HG02610 (cell line): ENCODE results near the gene UBE2H.
"Not testable (repeated sequence)": the region's sequence is repeated elsewhere in the genome, so short reads cannot be mapped to it uniquely, and the experiment has no call there.

Experiments used
- ATAC-seq: cut with Tn5 transposase; IDR thresholded peaks from one replicate; pipeline ENCODE4 v1.9.1; 2021; ENCODE audit warnings: mild to moderate bottlenecking, moderate library complexity; ENCODE audit not compliant: unreplicated experiment

UBE2H gene

DNA sequence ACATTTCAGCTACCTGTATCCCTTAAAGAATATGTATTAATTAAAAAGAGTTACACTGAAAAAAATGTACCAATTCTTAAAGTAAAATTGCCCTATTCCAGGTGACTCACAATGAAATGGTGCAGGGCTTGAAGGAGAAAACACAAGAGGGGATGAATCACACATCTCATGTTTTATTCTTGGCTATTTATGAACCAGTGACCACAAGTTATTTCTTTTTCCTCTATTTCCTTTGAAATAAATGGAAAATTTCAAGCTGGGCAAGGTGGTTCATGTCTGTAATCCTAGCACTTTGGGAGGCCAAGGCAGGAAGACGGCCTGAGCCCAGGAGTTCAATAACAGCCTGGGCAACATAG is 106.8 kb downstream of the UBE2H start:
- ATAC-seq, result no peak

DNA sequence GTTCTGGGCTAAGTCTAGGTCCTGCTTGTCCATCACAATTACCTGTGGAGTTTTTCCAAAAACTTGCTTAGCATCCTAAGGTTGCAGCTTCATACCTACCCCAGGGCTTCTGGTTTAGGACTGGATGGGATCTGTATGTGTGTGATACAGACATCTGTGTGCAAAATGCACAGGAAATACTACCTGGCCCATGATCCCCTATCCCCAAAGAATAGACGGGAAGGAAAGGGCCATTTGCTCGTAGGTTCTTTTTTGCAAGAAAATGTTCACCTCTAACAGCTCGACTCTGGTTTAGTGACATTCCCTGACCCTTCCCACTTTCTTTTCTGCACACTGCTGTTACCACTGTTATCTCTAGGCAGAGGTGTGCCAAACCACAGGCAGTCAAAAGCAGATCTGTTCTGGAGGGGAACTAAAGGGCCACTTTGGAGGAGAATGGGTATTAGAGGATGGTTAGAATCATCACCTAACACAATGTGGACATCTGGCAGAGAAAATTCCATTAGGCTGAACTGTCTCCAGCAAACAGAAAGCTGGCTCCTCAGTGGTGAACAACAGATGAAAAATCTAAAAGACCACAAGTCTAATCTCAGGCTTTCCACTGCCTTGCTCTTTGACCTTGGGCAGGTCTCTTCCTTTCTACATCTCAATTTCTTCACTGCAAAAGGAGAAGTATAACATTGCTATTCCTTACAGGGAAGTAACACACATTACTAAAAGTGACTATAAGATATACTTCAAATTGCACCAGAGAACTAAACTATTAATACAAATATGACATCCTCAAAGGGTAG is 107.4 kb downstream of the UBE2H start:
- no peak for ATAC-seq

DNA sequence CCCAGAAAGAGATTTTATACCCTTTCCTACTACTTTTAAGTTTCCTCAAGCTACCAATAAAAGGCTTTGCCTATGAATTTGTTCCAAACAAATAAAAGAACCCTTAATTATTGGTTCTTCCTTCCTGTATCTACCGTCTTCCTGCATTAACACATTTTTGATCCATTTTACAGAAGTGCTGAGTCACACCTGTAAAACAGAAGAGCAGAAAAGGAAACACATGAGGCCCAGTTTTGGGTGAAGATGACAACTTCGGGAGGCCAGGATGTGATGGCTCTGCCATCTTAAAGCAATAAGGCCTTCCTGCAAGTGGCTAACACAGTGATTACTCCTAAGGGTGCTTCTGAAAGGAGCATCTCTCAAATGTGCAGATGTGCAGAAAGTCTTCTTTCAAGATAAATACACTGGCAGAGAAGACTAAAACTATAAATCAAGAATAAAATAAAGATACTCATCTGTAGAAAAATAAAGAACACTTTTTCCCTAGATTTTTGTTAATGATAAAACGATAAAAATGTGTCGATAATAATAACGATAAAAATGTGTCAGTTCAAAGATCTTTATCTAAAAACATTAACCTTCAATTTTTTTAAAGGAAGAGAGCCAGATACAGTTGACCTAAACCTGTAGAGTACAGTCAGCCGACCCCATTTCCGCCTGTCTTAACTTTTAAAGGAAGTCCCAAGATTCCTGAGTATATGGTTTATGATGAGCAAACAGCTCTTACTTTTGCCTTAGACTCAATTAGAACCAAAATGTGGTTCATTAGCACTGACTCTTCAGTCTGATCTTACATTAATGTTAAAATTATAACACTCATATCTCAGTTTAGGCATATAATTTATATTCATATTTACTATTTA is 108.6 kb downstream of the UBE2H start:
- no peak for ATAC-seq

DNA sequence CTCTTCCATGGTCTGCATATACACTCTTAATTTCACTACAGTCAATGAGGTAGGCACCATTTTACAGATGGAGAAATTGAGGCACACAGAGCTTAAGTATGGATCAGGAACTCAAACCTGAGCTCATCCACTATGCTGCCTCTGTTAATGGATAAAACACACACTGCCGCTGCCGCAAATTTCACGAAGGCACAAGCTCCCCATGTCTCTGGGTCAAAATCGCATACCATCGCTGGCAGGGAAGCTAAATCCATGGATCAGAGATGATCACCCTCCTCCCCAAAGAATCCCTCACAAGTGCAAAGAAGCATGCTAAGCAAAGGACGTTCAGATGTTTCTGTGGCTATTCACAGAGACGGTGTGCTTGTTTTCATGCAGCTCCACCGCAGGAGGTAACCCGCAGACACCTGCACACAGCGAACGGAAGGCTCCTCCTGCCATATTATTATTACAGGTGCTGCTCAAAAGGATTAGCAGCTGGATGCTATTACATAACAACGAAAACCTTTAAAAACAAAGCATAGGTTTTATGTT is 109.3 kb downstream of the UBE2H start:
- no peak for ATAC-seq

DNA sequence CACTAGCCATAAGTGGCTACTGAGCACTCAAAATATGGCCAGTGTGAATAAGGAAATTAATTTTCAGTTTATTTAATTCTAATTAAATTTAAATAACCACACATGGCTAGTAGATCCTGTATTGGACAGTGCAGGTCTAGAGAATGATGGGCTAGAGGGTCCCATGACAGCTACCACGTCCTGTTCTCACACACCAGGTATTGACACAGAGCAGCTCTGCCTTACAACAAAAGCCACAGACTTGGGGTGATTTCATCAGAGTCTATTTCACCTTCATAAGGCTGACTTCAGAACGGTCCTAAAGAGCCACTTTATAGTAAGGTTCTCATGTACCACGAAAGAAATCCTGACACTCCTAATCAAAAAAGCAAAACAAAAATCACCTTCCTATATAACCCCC is 111.3 kb downstream of the UBE2H start:
- no peak for ATAC-seq

DNA sequence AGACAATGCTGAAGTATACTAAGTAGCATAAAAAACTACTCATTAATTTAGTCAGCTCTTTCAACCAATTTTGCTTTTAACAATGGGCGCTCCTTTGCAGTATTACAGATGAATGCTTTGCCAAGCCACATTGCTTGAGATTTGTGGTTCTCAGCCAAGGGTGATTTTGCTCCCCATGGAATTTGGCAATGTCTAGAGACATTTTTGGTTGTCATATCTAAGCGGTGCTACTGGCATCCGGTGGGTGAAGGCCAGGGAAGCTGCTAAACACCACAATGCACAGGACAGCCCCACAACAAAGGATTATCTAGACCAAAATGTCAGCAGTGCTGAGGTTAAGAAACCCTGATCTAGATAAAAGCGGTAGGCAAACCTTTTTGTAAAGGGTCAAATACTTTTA is 112.0 kb downstream of the UBE2H start:
- ATAC-seq, result no peak

DNA sequence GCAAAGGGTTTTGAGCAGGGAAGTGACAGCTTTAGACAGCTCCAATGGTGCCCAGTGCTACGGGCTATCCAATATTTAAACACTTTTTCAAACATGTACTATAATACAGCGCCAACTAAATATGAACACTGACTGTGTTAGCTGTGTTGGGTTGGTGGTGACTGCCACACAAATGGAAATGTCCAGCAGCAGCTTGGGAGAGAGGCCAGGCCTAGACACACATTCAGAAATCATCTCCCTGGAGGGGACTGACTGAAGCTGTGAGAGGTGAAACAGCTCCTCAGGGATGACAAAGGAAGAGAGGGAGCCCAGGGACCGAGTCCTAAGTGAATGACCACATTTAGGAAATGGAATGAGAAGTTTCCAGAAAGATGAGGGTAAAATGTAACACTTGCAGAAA is 115.8 kb downstream of the UBE2H start:
- no peak for ATAC-seq

DNA sequence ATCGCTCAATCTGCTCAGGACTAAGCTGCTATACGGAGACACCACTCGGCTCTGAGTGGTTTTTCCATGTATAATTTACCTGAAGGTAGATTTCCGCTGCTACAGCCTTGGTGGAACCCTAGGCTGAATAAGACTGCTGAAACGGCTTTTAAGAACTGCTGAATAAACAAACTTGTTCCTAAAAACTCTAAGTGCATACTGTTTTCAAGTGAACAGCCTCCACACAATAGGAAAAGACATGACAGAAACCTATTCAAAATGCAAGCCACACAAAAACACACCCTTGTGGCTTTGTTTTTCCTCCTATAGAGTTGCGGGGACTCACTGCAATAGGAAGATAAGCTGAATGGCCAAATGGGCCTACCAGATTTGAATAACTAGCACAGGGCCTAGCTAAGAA is 117.2 kb downstream of the UBE2H start:
- no peak for ATAC-seq

DNA sequence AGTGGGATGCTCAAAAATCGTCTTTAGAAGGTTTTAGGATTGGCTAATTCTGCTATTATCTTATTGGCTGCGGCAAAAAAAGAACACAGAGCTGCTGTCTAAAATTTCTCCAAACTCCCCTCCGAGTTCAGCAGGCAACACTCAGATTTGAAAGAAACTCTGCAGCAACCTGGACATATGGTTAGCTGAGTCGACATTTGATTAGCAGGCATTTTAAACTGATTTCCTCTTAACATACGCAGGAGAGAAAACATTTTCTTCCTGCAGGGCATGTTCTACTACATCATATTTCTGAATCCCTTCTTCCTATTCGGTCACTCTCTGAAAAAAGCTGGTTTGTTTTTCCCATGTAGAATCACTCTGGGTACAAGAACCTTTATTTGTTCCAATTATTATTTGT is 119.4 kb downstream of the UBE2H start:
- ATAC-seq, result not testable (repeated sequence)

DNA sequence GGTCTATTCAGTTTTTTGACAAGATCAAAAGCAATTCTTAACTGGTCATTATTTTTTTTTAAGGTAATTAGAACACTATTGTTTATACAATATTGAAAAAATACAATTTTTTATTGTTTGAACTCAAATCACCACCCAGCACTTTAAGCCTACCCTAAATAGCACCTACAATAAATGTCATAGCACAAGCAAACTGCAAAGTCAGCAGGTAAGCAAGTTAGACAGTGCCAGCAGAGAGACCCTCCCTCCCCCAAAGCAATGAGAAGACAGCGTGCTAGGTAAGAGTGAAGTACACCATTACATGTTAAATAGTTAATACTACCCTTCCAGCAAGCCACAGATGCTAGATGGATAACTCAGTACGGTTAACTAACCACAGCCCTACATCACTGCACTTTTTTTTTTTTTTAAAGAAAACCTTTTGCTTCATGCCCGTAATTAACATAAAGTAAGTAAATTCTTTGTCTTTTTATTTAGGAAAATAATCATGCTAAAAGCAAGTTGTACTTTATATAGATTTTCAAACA is 120.0 kb downstream of the UBE2H start:
- no peak for ATAC-seq

DNA sequence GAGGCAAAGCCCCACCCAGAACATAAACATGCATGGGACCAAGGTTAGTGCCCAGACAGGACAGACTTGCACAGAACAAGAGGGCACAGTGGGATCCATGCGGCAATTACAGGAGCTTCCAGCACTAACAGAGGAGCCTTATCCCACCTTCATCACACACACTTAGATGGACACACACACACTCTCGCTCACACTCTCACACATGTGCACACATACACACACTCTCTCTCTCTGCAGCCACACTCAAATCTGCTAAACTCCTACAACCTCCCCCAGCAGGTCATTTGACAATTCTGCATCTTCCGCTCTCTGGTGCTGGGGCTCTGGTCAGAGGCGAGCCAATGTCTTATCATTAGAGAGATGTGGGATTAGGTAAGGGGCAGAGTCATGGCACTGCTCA is 120.5 kb downstream of the UBE2H start:
- no peak for ATAC-seq

DNA sequence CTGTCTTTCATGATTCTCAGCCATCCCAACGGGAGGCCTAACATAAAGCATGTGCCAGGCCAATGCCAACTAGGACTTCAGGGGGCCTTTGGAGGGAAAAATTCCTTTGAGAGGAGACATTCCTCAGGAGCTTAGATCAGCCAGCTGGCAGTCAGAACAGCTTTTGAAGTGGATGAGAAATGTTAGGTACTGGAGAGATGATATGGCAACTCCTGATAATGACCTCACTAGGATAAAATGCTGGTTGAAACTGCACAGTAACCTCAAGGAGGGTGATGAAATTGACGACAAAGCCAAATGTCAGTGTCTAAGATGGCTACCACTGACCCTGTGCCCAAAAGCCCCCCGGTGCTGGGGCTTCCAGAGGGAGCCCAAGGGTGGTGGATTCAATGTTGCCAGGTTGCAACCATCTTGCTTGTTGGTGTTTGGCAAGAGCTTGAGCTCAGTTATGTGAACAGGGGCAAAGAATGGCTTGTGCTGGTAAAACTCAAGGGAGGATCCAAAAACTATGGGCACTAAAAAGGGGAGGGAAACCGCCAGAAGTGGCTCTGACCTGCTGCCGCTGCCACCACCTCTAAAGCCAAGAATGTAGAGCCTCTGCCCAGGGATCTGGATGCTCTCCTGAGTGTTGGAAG is 121.2 kb downstream of the UBE2H start:
- ATAC-seq, result no peak

DNA sequence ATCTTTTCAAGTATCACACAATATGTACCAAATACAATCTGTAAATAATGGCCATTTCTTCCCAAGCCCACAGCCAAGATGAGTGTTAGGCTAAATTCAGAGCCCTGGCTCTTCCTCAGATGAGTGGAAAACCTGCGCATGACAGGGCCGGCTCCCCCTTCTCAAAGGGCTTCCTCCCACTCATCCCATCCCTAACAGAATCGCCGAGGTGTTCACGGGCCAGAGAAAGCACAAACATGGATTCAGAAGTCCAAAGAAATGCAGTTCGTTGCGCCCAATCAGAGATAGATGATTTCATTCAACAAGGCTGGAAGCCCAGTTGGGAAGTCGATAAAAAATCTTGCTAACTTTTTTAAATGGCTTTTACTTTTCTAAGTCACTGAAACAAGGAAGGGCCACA is 121.8 kb downstream of the UBE2H start:
- ATAC-seq, result no peak

DNA sequence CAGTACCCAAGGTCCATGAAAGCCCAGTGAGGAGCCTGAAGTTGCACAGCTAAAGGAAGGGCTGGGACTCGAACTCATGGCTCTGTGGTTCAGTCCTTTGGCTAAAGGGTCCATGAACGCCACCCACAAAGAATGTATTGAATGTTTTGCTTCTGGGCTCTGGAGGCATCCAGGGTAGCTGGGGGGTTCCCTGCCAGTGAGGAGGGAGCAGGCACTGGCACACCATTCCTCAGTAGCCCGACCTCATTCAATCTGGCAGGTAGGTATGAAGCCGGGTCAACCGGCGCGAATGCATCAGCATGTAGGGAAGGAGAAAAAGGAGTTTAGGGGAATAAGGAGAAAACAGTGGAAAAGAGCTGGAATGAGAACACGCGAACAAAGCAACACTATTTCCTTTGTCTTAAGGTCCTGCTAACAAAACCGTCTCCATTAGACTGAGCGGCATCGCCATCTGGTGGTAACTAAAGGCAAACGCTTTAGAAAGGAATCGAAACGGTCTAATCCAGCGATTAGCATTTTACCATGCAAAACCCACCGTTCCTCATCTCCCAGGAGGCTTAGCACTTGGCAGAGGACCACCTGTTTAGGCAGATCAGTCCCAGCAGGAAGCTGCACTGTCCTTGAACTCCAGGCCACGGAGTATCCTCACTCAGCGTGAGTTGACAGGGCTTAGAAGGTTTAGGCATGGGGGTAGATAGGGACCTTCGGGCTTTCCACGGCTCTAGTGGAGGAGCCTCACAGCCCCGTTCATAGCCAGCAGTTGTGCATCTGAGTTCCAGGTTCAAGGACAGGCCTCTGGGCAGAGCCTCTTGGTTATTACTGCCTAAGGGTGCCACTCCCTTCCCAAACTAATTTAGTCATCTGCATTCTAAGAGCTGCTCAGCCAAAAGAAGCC is 122.8 kb downstream of the UBE2H start:
- peak; percentile 36 for ATAC-seq

DNA sequence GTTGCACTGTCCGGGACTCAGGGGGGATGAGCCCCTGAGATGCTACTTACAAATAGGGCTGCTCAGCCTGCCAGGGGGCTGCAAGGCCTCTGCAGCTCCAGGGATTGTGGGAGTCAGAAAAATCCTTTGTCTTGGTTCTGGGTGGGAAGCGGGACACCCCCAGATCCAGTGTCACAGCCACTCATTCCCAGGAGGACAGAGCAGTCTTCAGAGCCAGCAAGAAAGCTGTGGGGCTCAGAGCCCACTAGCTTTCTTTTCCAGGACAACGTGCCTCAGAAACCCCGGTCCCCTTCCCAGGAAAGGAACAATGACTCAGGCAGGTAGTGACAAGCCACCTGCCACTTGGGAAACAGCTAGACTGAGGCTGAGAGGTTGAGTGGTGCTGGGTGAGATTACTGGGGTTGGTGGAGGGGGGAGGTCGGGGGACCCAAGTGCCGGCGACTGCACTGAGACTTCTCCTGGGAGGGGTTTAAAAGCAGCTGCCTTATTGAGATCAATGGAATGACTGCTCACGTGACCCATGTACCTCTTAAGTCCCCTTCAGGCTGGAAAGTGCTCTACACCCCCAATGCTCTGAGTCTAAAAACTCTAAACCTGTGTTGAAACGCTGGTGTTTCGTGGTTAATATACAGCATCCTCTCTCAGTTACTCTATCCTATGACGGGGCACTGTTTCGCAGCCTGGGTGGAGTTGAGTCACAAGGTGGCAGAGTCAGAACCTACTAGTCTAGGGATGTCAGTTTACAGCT is 123.6 kb downstream of the UBE2H start:
- no peak for ATAC-seq

DNA sequence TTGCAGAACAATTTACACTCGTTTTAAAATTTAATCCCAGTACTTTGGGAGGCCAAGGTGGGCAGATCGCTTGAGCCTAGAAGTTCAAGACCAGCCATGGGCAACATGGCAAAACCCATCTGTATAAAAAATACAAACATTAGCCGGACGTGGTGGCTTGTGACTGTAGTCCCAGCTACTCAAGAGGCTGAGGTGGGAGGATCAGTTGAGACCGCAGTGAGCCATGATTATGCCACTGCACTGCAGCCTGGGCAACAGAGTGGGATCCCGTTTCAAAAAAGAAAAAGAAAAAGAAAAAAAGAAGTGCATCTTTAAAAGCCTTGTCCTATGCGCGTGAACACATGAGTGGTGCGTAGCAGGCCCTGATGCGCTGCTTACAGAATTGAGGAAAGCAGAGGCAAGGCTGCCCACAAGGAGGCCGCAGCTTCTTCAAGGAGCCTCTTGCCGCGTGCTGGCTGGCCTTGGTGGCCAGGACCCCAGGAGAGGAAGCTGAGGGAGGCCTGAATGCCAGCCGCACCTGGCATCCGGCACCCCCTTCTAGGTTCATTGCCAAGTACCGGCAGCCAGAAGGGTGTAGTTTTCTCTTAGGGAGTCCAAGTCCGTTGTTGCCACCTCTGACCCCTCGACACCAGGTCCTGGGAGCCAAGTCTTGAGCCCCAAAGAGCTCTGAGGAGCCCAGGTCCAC is 124.5 kb downstream of the UBE2H start:
- ATAC-seq, result no peak

DNA sequence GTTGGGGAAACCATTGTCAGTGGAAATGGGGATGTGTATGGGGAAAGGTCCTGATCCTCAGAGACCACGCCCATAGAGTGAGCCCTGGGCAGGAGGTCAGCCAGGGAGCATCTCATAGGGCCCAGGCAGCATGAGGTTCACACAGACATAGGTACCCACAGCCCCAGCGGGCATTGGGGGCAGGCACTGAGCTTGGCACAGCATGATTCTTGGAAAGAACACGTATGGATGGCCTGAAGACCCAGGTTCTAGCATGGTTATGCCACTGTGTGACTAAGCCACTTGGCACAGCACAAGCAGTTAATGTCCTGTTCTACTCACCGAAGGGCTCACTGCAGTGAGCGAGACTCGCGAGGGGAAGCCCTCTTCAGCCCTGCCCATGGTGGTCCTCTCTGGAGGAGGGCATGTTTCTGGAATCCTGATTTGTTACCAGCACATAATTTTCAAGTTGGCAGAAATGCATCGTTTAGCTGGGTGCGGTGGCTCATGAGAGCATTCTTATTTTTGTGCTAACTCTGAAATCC is 125.2 kb downstream of the UBE2H start:
- no peak for ATAC-seq

DNA sequence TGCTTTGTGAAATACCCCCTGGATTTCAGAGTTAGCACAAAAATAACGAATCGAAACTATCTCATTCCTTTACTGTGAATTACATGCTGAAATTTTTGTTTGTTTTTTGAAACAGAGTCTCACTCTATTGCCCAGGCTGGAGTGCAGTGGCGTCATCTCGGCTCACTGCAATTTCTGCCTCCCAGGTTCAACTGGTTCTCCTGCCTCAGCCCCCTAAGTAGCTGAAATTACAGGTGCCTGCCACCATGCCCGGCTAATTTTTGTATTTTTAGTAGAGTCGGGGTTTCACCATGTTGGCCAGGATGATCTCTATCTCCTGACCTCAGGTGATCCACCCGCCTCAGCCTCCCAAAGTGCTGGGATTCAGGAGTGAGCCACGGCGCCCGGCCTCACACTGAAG is 125.9 kb downstream of the UBE2H start:
- not testable (repeated sequence) for ATAC-seq
